Measurements from ENCODE around the gene CEP192. TPM values are rescaled to one million over a fixed set of nuclear protein-coding genes. Genes with fewer than 3 reads are reported as not detected.

CEP192 gene
- total RNA-seq, result 37.0 TPM

GRCh38 chr18:12990967-12991820 is at the start of gene CEP192:
Gene CEP192, plus strand, starts transcription at chr18:12991362. Its CDS starts 8,063 bp downstream, at chr18:12999425.

GRCh38 chr18:12947285-12948049 is 43.7 kb upstream of the CEP192 start, which contains the start of gene SEH1L:
Gene SEH1L, plus strand, starts transcription at chr18:12948011. Its CDS starts 111 bp downstream, at chr18:12948122.

Other genes with a start within 250 kb of the CEP192 start
- gene PTPN2, start 107.1 kb upstream of the CEP192 start, total RNA-seq, result 28.2 TPM
- 33.4 TPM for gene SEH1L, start 43.4 kb upstream of the CEP192 start, total RNA-seq
- 43.7 TPM for gene LDLRAD4, start 227.4 kb downstream of the CEP192 start, total RNA-seq